AG20443 (cell line): Measurements from ENCODE around the gene ATP5MC2.
"Not testable (repeated sequence)": the region's sequence is repeated elsewhere in the genome, so short reads cannot be mapped to it uniquely, and the experiment has no call there.

ENCODE experiments used
- DNase-seq: peaks from one replicate; pipeline ENCODE4 v3.0.0; 2012; ENCODE audit warnings: low spot score, mixed read lengths

Gene ATP5MC2

DNA sequence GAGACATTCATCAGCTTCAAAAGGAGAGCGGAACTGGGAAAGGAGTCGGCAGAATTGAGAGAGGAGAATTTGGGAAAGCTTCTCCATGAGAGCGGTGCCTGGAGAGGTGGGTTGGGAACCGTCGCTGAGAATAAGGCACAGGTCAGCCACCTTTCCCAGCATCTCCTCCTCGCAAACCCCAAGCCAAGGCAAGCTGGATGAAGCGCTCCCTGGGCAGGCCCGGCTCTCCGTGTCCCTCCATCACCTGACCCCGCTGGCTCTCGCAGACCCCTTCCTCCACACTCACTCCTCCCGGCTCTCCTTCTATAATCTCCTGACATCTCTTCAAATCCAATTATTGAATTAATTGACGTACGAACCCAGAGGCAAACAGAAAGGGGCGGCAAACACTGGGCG lies 18.9 kb upstream of the ATP5MC2 start:
- DNase-seq, result no peak

DNA sequence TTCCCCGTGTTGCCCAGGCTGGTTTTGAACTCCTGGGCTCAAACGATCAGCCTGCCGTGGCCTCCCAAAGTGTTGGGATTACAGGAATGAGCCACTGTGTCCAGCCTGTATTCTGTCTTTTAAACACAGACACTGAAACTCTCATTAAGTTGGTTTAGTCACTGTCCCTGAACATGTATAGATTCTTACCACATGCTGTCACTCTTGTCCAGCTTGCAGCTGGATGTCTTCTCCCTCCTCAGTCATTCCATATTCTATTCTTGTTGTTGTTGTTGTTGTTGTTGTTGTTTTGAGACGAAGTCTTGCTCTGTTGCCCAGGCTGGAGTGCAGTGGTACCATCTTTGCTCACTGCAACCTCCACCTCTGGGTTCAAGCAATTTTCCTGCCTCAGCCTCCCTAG lies 12.3 kb upstream of the ATP5MC2 start:
- DNase-seq, result no peak

DNA sequence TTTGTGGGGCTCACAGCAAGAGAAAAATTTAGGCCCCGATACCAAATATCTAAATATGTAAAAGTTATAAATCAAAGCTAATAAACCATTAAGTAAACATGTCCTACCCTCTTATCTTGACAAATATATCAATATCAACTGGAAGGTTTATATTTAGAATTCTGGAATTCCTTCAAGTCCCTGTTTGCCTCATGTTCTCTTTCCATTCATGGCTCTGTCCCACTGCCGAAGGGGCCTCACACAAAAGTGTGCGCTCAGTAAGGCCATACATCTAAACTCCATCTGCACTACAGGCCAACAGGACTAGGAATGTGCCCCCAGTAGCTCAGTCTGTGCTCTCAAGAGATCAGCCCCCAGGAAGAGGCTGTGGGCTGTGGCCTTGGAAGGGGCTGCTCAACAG lies 10.6 kb upstream of the ATP5MC2 start:
- DNase-seq, result no peak

DNA sequence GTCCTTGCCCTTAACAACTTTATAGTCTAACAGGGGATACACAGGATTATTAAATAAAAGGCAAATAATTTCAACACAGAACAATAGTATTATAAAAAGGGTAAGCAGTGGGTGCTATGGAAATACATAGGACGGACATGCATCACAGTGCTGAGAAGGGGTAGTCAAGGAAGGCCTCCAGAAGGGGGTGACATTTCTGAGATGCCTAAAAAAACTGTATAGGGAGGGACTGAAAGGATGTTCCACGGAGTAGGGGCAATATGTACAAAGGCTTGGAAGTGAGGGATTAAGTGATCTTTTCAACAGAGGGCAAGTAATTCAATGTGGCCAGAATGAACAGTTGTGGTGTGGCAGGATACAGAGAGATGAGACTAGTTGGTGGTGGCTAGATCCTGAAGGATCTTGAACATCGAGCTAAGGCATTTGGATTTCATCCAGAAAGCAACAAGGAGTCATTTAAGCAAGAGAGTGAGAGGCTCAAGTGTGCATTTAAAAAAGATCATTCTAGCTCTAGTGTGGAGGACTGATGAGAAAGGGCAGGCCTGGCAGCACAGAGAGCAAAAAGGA lies 8.9 kb upstream of the ATP5MC2 start:
- no peak for DNase-seq

DNA sequence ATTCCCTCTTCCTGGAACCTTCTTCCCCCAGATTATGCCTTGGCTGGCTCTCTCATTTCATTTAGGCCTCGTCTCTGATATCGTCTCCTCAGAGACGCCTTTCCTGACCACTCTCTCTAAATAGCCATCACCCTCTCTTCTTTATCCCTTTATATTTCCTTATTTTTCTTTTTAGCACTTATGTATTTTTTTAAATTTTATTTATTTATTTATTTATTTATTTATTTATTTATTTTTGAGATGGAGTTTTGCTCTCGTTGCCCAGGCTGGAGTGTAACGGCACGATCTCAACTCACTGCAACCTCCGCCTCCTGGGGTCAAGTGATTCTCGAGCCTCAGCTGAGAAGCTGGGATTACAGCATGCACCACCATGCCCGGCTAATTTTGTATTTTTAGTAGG lies 8.1 kb upstream of the ATP5MC2 start:
- DNase-seq, result no peak

DNA sequence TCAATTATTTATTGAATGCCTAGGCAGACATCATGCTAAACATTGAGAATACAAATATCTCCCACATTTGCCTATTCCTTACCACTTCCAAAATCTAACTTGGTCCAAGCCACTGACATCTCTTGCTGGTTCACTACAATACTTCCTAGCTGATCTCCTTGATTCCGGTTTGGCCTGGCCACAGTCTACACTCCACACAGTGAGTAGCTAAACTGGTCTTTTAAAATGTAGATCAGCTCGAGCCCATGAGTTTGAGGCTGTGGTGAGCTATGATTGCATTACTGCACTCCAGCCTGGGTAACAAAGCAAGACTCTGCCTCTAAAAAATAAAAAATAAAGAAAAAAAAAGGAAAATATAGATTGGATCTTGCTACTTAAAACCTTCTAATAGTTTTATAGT lies 7.6 kb upstream of the ATP5MC2 start:
- no peak for DNase-seq

DNA sequence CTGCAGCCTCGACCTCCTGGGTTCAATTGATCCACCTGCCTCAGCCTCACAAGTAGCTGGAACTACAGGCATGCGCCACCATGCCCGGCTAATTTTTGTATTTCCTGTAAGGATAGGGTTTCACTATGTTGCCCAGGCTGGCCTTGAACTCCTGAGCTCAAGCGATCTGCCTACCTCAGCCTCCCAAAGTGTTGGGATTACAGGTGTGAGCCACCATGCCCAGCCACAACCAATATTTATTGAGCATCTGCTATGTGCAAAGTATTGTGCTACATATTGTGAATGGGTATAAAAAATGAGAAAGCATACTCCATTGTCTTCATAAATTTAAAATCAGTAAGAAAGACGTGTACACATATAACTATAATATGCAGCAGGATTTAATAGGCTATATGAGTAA lies 4.2 kb upstream of the ATP5MC2 start:
- DNase-seq, result not testable (repeated sequence)

DNA sequence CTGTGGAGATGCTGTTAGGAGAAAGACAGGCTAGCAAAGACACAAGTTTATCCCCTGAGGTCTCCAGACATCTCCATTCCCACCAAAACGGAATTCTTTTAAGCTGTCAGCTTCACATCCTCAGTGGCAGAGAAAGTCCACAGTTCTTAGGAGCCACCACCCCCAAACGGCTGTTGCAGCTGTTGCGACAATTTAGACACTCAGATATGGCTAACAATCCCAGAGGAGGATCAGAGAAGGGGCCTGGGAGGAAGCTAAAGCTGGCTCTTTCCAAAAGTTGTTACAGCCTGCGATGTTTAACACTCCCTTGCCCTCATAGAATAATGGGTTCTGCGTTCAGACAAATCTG lies 1.9 kb upstream of the ATP5MC2 start:
- peak; percentile 24 for DNase-seq

DNA sequence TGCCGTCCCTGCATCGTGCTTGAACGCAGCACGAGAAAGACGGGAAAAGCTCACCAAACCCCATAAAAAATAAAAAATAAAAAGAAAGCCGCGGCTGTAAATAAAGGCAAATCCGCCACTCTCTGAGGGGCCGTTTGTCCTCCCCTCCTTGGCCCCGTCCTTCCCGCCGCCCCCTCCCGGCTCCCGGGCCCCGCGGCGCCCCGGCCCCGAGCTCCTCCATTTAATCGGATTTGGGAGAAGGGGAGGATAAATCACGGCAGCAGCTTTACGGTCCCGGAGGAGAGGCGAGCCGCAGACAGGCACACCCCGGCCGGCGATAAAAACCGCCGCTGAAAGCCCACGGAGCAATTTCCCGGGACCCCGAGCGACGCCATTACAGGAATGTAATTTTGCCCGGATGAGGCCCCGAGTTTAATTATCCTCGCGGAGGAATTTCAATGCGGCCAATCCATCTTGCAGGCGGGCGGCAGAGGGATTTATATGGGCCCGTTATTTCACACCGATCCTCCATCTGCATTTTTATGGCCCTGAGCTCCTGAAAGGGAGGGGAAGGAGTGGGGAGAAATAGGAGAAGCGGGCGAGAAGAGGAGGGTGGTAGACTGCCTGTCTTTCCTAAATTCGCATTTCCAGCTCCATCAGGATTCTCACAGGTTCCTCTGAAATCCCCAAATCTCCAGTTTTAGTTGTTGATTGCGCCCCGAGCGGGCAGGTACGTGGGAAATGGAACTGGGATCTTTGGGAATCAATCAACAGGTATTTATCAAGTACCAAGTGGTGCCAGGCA lies 1.3 kb upstream of the ATP5MC2 start:
- peak; percentile 41 for DNase-seq

DNA sequence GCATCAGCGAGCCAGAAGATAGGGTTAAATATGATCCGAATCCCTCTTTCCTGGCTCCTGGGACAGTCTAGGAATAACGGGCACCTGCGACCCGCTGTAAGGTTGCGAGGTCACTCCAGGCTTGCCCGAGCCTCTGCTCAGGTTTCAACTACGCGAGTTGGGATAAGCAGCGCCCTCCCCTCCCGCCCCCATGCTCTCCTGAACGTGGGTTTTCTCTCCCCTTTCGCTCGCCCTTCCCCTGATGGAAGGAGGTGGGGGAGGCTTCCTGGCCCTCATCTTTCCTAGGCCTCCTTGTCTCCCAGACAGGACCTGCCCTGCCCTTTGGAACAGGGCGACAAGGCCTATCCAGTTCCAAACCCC lies 753 bp upstream of the ATP5MC2 start:
- DNase-seq, result peak; percentile 49

DNA sequence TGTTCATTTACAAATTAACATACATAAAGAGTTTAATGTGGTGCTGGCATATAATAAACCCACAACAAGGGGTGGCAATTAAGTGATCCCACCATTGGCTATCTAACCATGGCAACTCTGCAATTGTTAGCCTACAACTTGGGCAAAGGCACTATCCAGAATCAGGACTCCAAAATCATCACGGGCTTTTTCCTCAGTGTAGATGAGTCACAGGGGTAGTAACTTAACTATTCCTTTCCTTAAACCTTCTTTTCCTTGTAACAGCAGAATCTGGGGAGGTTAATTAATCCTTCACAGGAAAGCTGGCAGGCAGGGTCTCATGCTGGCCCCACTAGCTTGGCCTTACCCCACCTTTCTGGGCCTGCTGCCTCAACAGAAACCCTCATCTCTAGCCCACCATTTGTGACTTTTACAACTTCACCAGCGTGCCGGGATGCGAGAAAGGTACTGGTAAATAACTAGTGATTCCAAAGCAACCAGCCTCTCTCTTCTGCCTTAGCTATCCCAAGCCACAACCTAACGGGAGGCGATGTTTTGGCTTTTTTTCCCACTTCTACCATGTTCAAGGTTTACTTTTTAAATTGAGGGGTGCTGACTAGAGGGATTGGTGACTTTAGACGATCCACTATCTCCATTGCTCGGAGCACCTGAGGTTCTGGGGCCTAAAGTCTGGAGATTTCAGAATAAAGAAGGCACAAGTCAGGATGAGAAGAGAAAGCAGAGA lies 744 bp downstream of the ATP5MC2 start:
- DNase-seq, result no peak

DNA sequence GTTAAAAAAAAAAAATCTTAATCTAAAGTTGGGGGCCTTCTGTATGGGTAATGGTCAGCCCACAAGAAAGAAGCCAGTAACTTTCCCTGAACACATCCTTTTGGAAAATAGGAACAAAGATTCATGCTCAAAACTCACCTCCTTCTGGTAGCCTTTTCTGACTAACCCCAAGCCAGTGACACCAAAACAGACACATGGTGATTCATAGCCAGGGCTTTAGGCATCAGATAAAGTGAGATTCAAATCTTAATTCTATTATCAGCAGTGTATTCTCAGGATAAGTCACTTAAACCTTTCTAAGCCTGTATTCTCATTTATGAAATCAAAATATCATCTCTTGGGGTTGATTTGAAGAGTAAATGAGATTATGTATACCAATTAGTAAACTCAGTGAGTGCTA lies 4.9 kb downstream of the ATP5MC2 start:
- no peak for DNase-seq

DNA sequence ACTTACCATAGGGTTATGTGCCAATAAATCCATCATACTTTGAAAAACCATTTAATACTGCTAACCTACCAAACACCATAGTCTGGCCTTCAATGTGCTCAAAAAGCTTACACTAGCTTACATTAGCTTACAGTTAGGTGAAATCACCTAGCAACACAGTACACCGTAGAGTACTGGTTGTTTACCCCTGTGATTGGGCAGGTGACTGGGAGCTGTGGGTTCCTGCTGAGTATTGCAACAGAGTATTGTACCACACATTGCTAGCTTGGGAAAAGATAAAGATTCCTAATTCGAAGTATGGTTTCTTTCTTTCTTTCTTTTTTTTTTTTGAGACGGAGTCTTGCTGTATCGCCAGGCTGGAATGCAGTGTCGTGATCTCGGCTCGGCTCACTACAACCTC lies 5.6 kb downstream of the ATP5MC2 start:
- no peak for DNase-seq

DNA sequence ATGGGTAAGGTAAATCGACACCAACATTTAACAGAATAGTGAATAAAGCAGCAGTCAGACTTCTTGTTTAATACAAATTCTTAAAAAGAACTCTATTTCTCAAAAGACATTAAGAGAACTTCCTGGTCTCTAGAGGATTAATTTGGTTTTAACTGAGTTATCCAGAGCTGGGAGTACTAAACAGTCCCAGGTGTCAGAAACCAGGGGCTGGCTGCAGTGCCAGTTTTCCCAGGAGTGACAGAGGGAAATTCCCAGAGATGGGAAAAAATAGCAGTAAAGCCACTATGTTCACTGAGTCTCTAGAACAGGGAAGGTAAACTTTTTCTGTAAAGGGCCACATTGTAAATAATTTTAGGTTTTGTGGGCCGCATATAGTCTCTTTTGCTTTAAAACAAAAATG lies 8.8 kb downstream of the ATP5MC2 start:
- no peak for DNase-seq

DNA sequence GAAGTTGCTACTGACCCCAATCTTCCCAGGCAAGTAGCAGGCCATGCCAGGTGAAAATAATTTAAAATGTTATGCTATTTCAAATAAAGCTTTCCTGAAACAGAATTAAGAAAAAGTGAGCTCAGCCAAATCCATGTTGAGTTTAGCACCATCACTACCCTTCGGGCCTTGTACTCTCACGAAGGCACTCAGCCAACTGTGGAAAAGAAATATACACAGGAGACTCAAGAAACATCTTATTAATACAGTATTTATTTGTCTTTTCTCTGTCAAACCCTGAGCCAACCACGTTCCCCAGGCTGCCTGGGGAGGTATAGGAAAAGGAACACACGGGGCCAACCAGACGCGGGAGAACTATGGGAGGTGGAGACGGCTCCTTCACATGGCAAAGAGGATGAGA lies 10.9 kb downstream of the ATP5MC2 start:
- DNase-seq, result no peak

DNA sequence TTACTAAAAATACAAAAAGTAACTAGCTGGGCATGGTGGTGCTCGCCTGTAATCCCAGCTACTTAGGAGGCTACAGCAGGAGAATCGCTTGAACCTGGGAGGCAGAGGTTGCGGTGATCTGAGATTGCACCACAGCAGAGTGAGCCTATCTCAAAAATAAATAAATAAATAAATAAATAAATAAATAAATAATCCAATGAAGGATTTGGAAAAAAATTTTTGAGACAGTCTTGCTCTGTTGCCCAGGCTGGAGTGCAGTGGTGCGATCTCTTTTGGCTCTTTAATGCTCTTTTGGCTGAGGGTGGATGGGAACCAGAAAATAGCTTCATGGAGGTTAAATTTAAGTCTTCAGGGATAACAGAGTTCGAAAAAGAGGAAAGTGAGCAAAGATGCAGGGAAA lies 11.7 kb downstream of the ATP5MC2 start:
- no peak for DNase-seq

DNA sequence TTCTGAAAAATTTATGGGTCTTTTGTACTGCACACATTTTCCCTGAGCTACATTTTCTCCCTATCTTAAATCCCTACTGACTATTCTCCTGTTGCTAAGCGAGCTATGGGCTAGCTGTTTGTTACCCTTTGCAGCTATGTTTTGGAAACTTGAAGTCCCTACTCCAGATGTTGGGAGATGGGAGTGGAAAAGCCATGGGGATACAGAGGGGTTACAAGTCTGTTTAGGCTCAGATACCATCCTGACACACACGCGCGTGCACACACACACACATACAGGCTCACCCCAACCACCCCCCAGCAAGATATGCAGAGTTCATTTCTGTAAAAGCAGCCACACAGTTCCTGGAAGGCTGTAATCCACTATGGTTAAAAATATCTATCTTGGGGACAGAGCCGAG lies 15.8 kb downstream of the ATP5MC2 start:
- DNase-seq, result no peak

DNA sequence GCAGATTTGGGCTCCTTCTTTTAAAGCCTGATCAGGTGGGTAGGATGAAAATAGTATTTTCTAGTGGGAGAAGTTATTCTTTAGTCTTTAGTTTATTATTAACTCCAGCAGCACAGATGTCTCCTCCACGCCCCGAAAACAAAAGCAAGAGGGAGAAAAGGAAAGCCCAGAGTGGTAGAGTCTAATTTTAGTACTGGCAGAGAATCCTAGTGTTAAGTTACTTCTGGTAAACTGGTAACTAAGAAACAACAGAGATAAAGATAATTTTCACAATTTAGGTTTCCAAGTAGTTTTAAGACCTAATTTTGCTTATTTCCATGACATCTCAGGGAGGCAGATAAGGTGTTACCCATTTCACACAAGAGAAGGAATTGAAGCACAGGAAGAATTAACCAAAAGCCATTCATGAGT lies 16.3 kb downstream of the ATP5MC2 start:
- DNase-seq, result peak; percentile 15

DNA sequence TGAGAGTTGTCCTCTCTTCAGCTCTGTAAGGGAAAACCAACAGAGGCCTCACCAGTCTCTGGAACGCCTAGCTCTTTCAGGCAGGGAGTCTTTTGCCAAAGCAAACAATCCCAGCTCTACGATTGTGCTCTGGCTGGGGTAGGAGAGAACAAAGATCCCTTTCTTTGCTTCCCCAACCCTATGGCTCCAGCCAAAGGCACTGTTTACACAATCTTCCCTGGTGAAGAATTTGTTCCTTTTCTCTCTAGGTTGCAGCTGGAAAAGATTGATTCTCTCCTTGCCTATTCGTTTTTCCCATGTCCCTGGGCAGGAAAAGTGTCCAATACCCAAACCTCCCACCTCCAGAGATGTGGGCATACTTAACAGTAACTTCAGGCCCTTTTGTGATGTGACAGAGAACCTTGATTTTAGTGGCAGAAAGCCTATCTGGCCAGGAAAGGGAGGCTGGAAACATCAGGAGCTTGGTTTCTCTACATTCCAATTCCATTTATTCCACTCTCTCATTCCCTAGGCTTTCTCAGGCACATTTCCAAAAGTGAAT lies 16.8 kb downstream of the ATP5MC2 start:
- peak; percentile 63 for DNase-seq

DNA sequence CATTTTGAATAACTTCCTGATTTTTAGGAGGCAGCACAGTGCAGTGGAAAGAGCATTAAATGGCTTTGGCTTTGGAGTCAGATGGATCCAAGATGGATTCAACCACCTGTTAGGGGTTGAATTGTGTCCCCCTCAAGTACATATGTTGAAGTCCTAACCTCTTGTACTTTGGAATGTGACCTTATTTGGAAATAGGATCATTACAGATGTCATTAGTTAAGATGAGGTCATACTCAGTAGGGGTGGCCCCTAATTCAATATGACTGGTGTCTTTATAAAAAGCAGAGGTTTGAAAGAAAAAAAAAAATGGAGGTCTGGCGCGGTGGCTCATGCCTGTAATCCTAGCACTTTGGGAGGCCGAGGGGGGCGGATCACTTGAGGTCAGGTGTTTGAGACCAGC lies 18.8 kb downstream of the ATP5MC2 start:
- DNase-seq, result no peak

DNA sequence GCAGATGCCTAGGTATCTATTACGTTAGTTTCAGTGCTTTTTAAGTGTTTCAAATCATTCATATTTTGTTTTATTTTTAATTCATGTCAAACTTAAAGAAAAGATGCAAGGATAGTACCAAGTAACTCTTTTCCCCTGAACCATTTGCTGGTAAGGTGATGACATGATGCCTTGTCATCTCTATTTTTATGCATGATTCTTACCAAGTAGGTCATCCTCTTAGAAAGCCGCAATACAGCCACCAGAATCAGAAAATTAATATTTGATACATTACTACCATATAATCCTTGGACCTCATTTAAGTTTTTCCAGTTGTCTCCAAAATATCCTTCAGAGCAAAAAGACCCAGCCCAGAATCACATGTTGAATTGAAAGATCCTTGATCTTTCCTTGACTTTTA lies 22.3 kb downstream of the ATP5MC2 start:
- no peak for DNase-seq

DNA sequence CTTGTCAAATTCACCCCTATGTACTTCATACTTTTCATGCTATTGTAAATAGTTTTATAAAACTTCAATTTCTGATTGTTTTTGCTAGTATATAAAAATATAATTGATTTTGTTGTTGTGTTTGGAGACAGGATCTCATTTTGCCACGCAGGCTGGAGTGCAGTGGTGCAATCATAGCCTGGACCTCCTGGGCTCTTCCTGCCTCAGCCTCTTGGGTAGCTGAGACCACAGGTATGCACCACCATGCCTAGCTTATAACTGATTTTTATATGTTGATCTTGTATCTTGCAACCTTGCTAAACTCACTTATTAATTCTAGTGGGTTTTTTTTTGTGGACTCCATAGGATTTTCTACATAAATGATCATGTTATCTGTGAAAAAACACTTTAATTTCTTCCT lies 23.5 kb downstream of the ATP5MC2 start:
- no peak for DNase-seq

DNA sequence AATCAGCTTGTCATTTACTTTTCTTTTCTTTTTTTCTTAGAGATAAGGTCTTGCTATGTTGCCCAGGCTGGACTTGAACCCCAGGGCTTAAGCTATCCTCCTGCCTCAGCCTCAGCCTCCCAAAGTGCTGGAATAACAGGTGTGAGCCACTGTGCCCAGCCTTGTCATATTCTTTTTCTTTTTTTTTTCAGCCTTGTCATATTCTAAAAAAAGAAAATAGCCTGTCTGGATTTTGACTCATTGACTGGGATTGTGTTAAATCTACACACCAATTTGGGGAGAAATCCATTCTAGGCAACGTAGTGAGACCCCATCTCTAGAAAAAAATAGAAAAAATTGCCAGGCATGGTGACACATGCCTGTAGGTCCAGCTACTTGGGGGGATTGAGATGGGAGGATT lies 24.1 kb downstream of the ATP5MC2 start:
- no peak for DNase-seq
